GM12878 (cell line): ENCODE results near the gene TMPRSS4. TPM values are rescaled to one million over a fixed set of nuclear protein-coding genes. Genes with fewer than 3 reads are reported as not detected.

Source experiments
- ATAC-seq: fragments of 200-7000 bp; cut with Tn5 transposase; 3 replicates; pipeline ENCODE4 v1.9.1; 2020; ENCODE audit warnings: mild to moderate bottlenecking, moderate library complexity
- BruUV-seq: library from RNA; stranded (reverse); fragments of 400-500 nt; replicated peaks from 2 replicates; lab custom pipeline; 2021; lab: Mats Ljungman, UMichigan
- CTCF ChIA-PET: fragments of 300-600 bp; sonication (Branson Sonifier 250); formaldehyde crosslinking; extraction: SDS; loops from one replicate; lab custom pipeline; 2021; ENCODE audit warnings: inconsistent platforms; lab: Yijun Ruan, JAX
- POLR2A ChIA-PET: fragments of 350-600 bp; formaldehyde crosslinking; extraction: SDS; loops from one replicate; lab custom pipeline; 2021; ENCODE audit warnings: inconsistent platforms; lab: Charles Lee
- RAD21 ChIA-PET: fragments of 300-600 bp; sonication (Branson Sonifier 250); formaldehyde crosslinking; loops from one replicate; lab custom pipeline; 2023; ENCODE audit warnings: antibody characterized with exemption; ENCODE audit not compliant: unreplicated experiment; lab: Charles Lee
- SMC1A ChIA-PET: fragments of 300-600 bp; sonication (Branson Sonifier 250); formaldehyde crosslinking; loops from one replicate; lab custom pipeline; 2023; ENCODE audit not compliant: unreplicated experiment, uncharacterized antibody; lab: Charles Lee
- DNase-seq: peaks from one replicate; pipeline ENCODE4 v3.0.0-alpha.2; 2011; ENCODE audit warnings: low read depth, low spot score
- FAIRE-seq: peaks from 3 replicates; lab custom pipeline; 2011; peaks lifted over from hg19 to GRCh38; lab: Jason Lieb, UNC
- H2AFZ ChIP-seq: 2 replicates; pipeline ENCODE4 v1.6.0; 2011; ENCODE audit warnings: low read depth, low read length, control low read depth; ENCODE audit not compliant: control insufficient read depth
- H3K27ac ChIP-seq: 2 replicates; pipeline ENCODE4 v1.5.1; 2011; ENCODE audit warnings: control low read depth; ENCODE audit not compliant: control insufficient read depth, insufficient read depth
- H3K27me3 ChIP-seq, 2 experiments: replicated peaks in 1 of 2; 2 replicates each; pipeline versions ENCODE4 v1.6.0 to v1.6.1; 2011; ENCODE audit warnings: low read length in 1 of 2; ENCODE audit not compliant: control insufficient read depth in 2 of 2, insufficient read depth in 2 of 2
- H3K36me3 ChIP-seq, 2 experiments: 2 replicates each; pipeline ENCODE4 v1.5.1; 2011; ENCODE audit warnings: low read length in 1 of 2; ENCODE audit not compliant: control insufficient read depth in 2 of 2, insufficient read depth in 2 of 2
- H3K4me1 ChIP-seq: 2 replicates; pipeline ENCODE4 v1.6.1; 2011; ENCODE audit warnings: mild to moderate bottlenecking, low read length, moderate library complexity, mixed read lengths; ENCODE audit not compliant: control insufficient read depth, insufficient read depth
- H3K4me2 ChIP-seq: 2 replicates; pipeline ENCODE4 v1.6.0; 2011; ENCODE audit warnings: control low read depth; ENCODE audit not compliant: control insufficient read depth, insufficient read depth
- H3K4me3 ChIP-seq: fragments of 200-600 bp; sonication (generic); 2 replicates; pipeline ENCODE4 v1.5.1; 2016
- H3K79me2 ChIP-seq: 2 replicates; pipeline ENCODE4 v1.6.0; 2011; ENCODE audit warnings: low read length; ENCODE audit not compliant: control insufficient read depth, insufficient read depth
- H3K9ac ChIP-seq: 2 replicates; pipeline ENCODE4 v1.8.0; 2011; ENCODE audit warnings: low read length, control low read depth, mixed read lengths; ENCODE audit not compliant: control insufficient read depth, insufficient read depth
- H3K9me3 ChIP-seq: replicated peaks from 3 replicates; pipeline ENCODE4 v1.5.1; 2011; ENCODE audit warnings: mild to moderate bottlenecking, low read length; ENCODE audit not compliant: control insufficient read depth, insufficient read depth
- H4K20me1 ChIP-seq: 2 replicates; pipeline ENCODE4 v1.6.0; 2011; ENCODE audit not compliant: control insufficient read depth, insufficient read depth
- BCL3 ChIP-seq: IDR thresholded peaks from 2 replicates; pipeline ENCODE4 v1.6.1; 2011; ENCODE audit warnings: borderline replicate concordance, low read depth, mild to moderate bottlenecking, moderate library complexity, low read length; ENCODE audit not compliant: insufficient read depth, poor library complexity, severe bottlenecking
- EZH2 ChIP-seq: IDR thresholded peaks from 2 replicates; pipeline ENCODE4 v1.6.1; 2012; ENCODE audit warnings: low read depth, mild to moderate bottlenecking, control low read depth, inconsistent platforms, low read length, borderline replicate concordance; ENCODE audit not compliant: control insufficient read depth
- POLR2A ChIP-seq: IDR thresholded peaks from 2 replicates; pipeline ENCODE4 v1.6.1; 2011; ENCODE audit warnings: low read depth, mild to moderate bottlenecking, low read length
- POLR2AphosphoS2 ChIP-seq: IDR thresholded peaks from 2 replicates; pipeline ENCODE4 v1.6.1; 2011; ENCODE audit warnings: low read depth, mild to moderate bottlenecking, low read length, improper control_type of control experiment, moderate library complexity
- SUZ12 ChIP-seq: fragments of 200-600 bp; sonication (generic); IDR thresholded peaks from one replicate; pipeline ENCODE4 v1.6.1; 2018; ENCODE audit warnings: antibody characterized with exemption, mild to moderate bottlenecking; ENCODE audit not compliant: unreplicated experiment
- ZNF622 ChIP-seq: fragments of 450-650 bp; IDR thresholded peaks from 2 replicates; pipeline ENCODE4 v1.6.1; 2017; ENCODE audit warnings: mild to moderate bottlenecking, inconsistent platforms
- WGBS: methylation state at CpG from one replicate; pipeline ENCODE4 v1.1.6; 2016; ENCODE audit warnings: low lambda C conversion rate; ENCODE audit not compliant: insufficient replicate concordance, insufficient coverage; ENCODE audit errors: missing lambda C conversion rate; 5-methylcytosine and 5-hydroxymethylcytosine counted together
- in situ Hi-C: fragments of 300-500 bp; cut with MboI; formaldehyde crosslinking; loops from 9 replicates; pipeline ENCODE4 v1.14.3; 2018; ENCODE audit warnings: mixed read lengths
- intact Hi-C: fragments of 100-400 bp; cut with micrococcal nuclease; formaldehyde crosslinking; loops from one replicate; pipeline ENCODE4 v1.14.2; 2022; ENCODE audit not compliant: unreplicated experiment
- polyA plus RNA-seq, 11 experiments: library from polyadenylated mRNA; depleted of rRNA in 4 of 11; unstranded in 6 of 11; stranded (reverse) in 5 of 11; fragments of >200 nt; fragmentation: Nextera tagmentation in 4 of 11; fragmentation: Illumina TruSeq in 1 of 11; extraction: Ambion mirVana in 4 of 11; extraction: Trizol in 1 of 11; gene quantifications; 1 replicate in 1 of 11; 2 replicates in 10 of 11; pipeline versions ENCODE4 v1.2.1 to v1.2.3, GENCODE V29; 2011 to 2016; ENCODE audit warnings: inconsistent platforms in 2 of 11, missing spikeins in 2 of 11, low read depth in 1 of 11
- total RNA-seq, 4 experiments: library from RNA; depleted of rRNA in 3 of 4; stranded (reverse); fragments of >200 nt in 3 of 4; fragmentation: Illumina TruSeq in 1 of 4; extraction: Trizol in 1 of 4; gene quantifications; 2 replicates each; pipeline versions ENCODE4 v1.2.1 to v1.2.3, GENCODE V29; 2013 to 2021
- TF ChIP-seq, protein P1 (sequence below): fragments of 450-650 bp; formaldehyde crosslinking; IDR thresholded peaks from 2 replicates; pipeline ENCODE4 v1.4.0; 2022; ENCODE audit warnings: mild to moderate bottlenecking, moderate library complexity
- TF ChIP-seq, protein P2 (sequence below): fragments of 450-650 bp; IDR thresholded peaks from 2 replicates; pipeline ENCODE4 v1.6.1; 2018; ENCODE audit warnings: mild to moderate bottlenecking, low read depth, moderate library complexity; ENCODE audit not compliant: partially characterized antibody

TMPRSS4 gene
- total and polyA plus RNA-seq, 10 of the 15 experiments (the other 5 are each of a cell fraction or from before 2014, with no cell fraction given), result 0.14 to 0.26 TPM; not detected in 8

DNA sequence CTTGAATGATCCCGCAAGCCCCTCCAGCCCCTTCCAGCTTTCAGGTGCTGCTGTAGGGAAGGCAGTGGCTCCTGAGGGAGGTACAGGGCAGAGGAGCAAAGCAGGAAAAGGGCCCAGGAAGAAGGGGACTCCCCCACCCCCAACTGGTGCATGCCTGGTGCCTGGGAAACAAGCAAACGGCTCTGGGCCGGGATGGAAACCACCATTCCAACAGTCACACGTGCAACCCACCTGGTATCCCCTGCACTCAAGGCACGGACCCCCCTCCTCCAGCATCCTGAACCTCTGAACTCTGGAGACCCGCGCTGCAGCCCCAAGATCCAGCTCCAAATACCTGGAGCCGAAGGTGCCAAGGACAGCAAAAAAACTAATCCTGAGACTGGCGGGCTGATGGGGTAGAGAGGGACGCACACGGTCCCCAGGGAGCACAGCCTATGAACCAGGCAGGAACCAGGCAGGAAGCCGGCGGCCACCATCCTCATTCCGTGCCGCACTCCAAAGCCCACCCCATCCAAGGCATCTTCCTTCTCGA, 75.2 kb downstream of the TMPRSS4 start:
- Histone ChIP-seq H3K4me3 (no peak overlapping the region), H4K20me1 (no peaks in the 10 kb centered on the region), H3K36me3 (no peaks in the 10 kb centered on the region), H3K9me3 (no peaks in the 10 kb centered on the region), H3K4me2 (peak overlapping the region; percentile 33; the same call in 1 of the 2 replicates), H3K9ac (no peak overlapping the region), H3K27me3 (peaks cover 24 to 32% of the 10 kb centered on the region in 2 experiments), H3K79me2 (no peaks in the 10 kb centered on the region), H2AFZ (no peak overlapping the region), H3K4me1 (no peaks in the 10 kb centered on the region), H3K27ac (no peak overlapping the region)
- RAD21 ChIA-PET, result no interaction called here
- CTCF ChIA-PET, result interaction anchor here (0.7 to 0.8 kb wide), 2 partner anchors 11 to 30 kb away, joined by 3 read pairs; no protein-coding TSS in a partner anchor
- FAIRE-seq (no peak), DNase-seq (no peak), ATAC-seq (no peak)
- WGBS, result 18% methylated on average over 16 of the region's 16 CpGs
- in situ Hi-C loops, result no loop called here
- BruUV-seq, result no TSS peak
- intact Hi-C loops, result no loop called here
- SMC1A ChIA-PET, result interaction anchor here (0.5 kb wide), 1 partner anchor 76 kb away, joined by 5 read pairs; no protein-coding TSS in a partner anchor
- POLR2A ChIA-PET, result no interaction called here
- no peak for TF ChIP-seq ZNF622
- TF ChIP-seq BCL3, result no peak
- TF ChIP-seq, protein P1, sequence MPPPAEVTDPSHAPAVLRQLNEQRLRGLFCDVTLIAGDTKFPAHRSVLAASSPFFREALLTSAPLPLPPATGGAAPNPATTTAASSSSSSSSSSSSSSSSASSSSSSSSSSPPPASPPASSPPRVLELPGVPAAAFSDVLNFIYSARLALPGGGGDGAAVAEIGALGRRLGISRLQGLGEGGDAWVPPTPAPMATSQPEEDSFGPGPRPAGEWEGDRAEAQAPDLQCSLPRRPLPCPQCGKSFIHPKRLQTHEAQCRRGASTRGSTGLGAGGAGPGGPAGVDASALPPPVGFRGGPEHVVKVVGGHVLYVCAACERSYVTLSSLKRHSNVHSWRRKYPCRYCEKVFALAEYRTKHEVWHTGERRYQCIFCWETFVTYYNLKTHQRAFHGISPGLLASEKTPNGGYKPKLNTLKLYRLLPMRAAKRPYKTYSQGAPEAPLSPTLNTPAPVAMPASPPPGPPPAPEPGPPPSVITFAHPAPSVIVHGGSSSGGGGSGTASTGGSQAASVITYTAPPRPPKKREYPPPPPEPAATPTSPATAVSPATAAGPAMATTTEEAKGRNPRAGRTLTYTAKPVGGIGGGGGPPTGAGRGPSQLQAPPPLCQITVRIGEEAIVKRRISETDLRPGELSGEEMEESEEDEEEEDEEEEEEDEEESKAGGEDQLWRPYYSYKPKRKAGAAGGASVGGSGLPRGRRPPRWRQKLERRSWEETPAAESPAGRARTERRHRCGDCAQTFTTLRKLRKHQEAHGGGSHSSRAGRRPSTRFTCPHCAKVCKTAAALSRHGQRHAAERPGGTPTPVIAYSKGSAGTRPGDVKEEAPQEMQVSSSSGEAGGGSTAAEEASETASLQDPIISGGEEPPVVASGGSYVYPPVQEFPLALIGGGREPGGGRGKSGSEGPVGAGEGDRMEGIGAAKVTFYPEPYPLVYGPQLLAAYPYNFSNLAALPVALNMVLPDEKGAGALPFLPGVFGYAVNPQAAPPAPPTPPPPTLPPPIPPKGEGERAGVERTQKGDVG, result no peak
- no peak for TF ChIP-seq SUZ12
- TF ChIP-seq, protein P2, sequence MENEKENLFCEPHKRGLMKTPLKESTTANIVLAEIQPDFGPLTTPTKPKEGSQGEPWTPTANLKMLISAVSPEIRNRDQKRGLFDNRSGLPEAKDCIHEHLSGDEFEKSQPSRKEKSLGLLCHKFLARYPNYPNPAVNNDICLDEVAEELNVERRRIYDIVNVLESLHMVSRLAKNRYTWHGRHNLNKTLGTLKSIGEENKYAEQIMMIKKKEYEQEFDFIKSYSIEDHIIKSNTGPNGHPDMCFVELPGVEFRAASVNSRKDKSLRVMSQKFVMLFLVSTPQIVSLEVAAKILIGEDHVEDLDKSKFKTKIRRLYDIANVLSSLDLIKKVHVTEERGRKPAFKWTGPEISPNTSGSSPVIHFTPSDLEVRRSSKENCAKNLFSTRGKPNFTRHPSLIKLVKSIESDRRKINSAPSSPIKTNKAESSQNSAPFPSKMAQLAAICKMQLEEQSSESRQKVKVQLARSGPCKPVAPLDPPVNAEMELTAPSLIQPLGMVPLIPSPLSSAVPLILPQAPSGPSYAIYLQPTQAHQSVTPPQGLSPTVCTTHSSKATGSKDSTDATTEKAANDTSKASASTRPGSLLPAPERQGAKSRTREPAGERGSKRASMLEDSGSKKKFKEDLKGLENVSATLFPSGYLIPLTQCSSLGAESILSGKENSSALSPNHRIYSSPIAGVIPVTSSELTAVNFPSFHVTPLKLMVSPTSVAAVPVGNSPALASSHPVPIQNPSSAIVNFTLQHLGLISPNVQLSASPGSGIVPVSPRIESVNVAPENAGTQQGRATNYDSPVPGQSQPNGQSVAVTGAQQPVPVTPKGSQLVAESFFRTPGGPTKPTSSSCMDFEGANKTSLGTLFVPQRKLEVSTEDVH, result no peak
- TF ChIP-seq POLR2AphosphoS2, result no peak
- no peak for TF ChIP-seq EZH2
- TF ChIP-seq POLR2A, result no peak
